HepG2 (cell line): ENCODE measurements around the gene TAOK3. TPM values are rescaled to one million over a fixed set of nuclear protein-coding genes. Genes with fewer than 3 reads are reported as not detected.

ENCODE experiments used
- CEBPG ChIP-seq: IDR thresholded peaks from 2 replicates; pipeline ENCODE4 v1.6.1; 2016
- GABPB1 ChIP-seq: IDR thresholded peaks from 2 replicates; pipeline ENCODE4 v1.6.1; 2016; ENCODE audit warnings: mild to moderate bottlenecking, missing genetic modification reagents, moderate library complexity, missing compliant biosample characterization
- HNRNPLL ChIP-seq: fragments of 200-400 bp; formaldehyde crosslinking; IDR thresholded peaks from 2 replicates; pipeline ENCODE4 v1.6.1; 2017; ENCODE audit warnings: mild to moderate bottlenecking, low read depth, low read length; ENCODE audit not compliant: poor library complexity, severe bottlenecking
- ZFP36L1 ChIP-seq: sonication (generic); formaldehyde crosslinking; IDR thresholded peaks from 2 replicates; pipeline ENCODE4 v1.8.0; 2022; ENCODE audit warnings: mild to moderate bottlenecking, missing genetic modification reagents, moderate library complexity
- ZGPAT ChIP-seq: IDR thresholded peaks from 2 replicates; pipeline ENCODE4 v1.6.1; 2016; ENCODE audit warnings: mild to moderate bottlenecking
- ZNF20 ChIP-seq: sonication (generic); formaldehyde crosslinking; IDR thresholded peaks from 2 replicates; pipeline ENCODE4 v1.4.0; 2020; ENCODE audit warnings: mild to moderate bottlenecking, moderate library complexity, missing genetic modification reagents
- ZNF383 ChIP-seq: sonication (generic); formaldehyde crosslinking; IDR thresholded peaks from 2 replicates; pipeline ENCODE4 v1.4.0; 2020; ENCODE audit warnings: missing genetic modification reagents, mild to moderate bottlenecking, borderline replicate concordance
- ZNF501 ChIP-seq: sonication (generic); formaldehyde crosslinking; IDR thresholded peaks from 2 replicates; pipeline ENCODE4 v1.5.1; 2020; ENCODE audit warnings: mild to moderate bottlenecking, moderate library complexity, missing genetic modification reagents
- ZSCAN20 ChIP-seq: sonication (generic); formaldehyde crosslinking; IDR thresholded peaks from 2 replicates; pipeline ENCODE4 v1.4.0; 2020; ENCODE audit warnings: missing genetic modification reagents, mild to moderate bottlenecking, borderline replicate concordance
- ZSCAN21 ChIP-seq: sonication (generic); formaldehyde crosslinking; IDR thresholded peaks from 2 replicates; pipeline ENCODE4 v1.8.0; 2022; ENCODE audit warnings: mild to moderate bottlenecking, missing genetic modification reagents, moderate library complexity, borderline replicate concordance
- polyA plus RNA-seq, 8 experiments: library from polyadenylated mRNA; depleted of rRNA in 3 of 8; stranded (reverse) in 7 of 8; unstranded in 1 of 8; fragments of >200 nt; fragmentation: Illumina TruSeq in 4 of 8; extraction: Trizol in 4 of 8; gene quantifications; 2 replicates each; pipeline versions ENCODE4 v1.2.1 to v1.2.3, GENCODE V29; 2011 to 2016; ENCODE audit warnings: low read depth in 4 of 8, missing spikeins in 1 of 8, mixed read lengths in 1 of 8; ENCODE audit not compliant: insufficient read depth in 1 of 8
- total RNA-seq, 5 experiments: library from RNA; depleted of rRNA; stranded (reverse); fragments of >200 nt; fragmentation: Illumina TruSeq; extraction: Trizol; gene quantifications; 2 replicates each; pipeline ENCODE4 v1.2.3, GENCODE V29; 2016; ENCODE audit warnings: low read depth in 1 of 5
- TF ChIP-seq, protein P1 (sequence below): IDR thresholded peaks from 2 replicates; pipeline ENCODE4 v1.6.1; 2016; ENCODE audit warnings: low read depth, missing genetic modification reagents, missing compliant biosample characterization

Gene TAOK3
- total and polyA plus RNA-seq, 2 of the 13 experiments (the other 11 are each of a cell fraction or from before 2014, with no cell fraction given), result 10.4 to 12.3 TPM

DNA sequence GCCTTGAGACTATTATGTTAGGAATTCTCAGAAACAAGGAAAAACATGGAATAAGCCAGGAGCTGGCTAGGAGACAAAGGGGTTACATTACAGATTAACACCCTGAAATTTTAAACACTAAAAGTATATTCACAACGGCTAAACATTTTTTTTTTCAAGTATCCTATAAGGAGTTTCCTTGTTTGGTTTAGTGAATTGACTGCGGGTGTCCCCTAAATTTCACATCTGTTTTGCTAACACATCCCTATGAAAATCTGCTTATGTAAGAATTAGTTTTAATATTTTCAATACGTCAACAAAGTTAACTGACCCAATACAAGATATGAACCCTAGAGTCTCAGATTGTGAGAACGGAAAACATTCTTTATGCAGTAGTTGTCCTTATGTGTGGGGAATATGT lies 19.0 kb downstream of the TAOK3 start (continued):
- TF ChIP-seq, protein P1, sequence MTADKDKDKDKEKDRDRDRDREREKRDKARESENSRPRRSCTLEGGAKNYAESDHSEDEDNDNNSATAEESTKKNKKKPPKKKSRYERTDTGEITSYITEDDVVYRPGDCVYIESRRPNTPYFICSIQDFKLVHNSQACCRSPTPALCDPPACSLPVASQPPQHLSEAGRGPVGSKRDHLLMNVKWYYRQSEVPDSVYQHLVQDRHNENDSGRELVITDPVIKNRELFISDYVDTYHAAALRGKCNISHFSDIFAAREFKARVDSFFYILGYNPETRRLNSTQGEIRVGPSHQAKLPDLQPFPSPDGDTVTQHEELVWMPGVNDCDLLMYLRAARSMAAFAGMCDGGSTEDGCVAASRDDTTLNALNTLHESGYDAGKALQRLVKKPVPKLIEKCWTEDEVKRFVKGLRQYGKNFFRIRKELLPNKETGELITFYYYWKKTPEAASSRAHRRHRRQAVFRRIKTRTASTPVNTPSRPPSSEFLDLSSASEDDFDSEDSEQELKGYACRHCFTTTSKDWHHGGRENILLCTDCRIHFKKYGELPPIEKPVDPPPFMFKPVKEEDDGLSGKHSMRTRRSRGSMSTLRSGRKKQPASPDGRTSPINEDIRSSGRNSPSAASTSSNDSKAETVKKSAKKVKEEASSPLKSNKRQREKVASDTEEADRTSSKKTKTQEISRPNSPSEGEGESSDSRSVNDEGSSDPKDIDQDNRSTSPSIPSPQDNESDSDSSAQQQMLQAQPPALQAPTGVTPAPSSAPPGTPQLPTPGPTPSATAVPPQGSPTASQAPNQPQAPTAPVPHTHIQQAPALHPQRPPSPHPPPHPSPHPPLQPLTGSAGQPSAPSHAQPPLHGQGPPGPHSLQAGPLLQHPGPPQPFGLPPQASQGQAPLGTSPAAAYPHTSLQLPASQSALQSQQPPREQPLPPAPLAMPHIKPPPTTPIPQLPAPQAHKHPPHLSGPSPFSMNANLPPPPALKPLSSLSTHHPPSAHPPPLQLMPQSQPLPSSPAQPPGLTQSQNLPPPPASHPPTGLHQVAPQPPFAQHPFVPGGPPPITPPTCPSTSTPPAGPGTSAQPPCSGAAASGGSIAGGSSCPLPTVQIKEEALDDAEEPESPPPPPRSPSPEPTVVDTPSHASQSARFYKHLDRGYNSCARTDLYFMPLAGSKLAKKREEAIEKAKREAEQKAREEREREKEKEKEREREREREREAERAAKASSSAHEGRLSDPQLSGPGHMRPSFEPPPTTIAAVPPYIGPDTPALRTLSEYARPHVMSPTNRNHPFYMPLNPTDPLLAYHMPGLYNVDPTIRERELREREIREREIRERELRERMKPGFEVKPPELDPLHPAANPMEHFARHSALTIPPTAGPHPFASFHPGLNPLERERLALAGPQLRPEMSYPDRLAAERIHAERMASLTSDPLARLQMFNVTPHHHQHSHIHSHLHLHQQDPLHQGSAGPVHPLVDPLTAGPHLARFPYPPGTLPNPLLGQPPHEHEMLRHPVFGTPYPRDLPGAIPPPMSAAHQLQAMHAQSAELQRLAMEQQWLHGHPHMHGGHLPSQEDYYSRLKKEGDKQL (CRISPR knock-in tag), result no peak
- no peak for TF ChIP-seq ZNF383 (CRISPR knock-in tag)
- no peak for TF ChIP-seq ZSCAN20 (CRISPR knock-in tag)
- no peak for TF ChIP-seq ZGPAT
- no peak for TF ChIP-seq CEBPG
- TF ChIP-seq GABPB1 (CRISPR knock-in tag), result no peak
- no peak for TF ChIP-seq ZNF20
- TF ChIP-seq ZFP36L1, result no peak
- no peak for TF ChIP-seq ZSCAN21 (CRISPR knock-in tag)
- TF ChIP-seq ZNF501 (CRISPR knock-in tag), result no peak
- TF ChIP-seq HNRNPLL, result no peak
